Activated T-cell treated with anti-CD3 and anti-CD28 coated beads, Interleukin-2, amount 50 U/mL, for 48 hours (primary cell): ENCODE data around the gene GFER.
"Not testable (repeated sequence)": the region's sequence is repeated elsewhere in the genome, so short reads cannot be mapped to it uniquely, and the experiment has no call there.

Source experiments
- DNase-seq, 2 experiments: peaks; one replicate each; pipeline ENCODE4 v3.0.0-alpha.2; 2020

The GFER gene

GRCh38 chr16:1983544-1984346, at the start of gene GFER:
GFER (plus strand) TSS chr16:1984193; CDS start chr16:1984219, 26 bp downstream.
- peak; percentile 83 to 89 for DNase-seq

- DNase-seq: no peak
These were observed 47.0 kb upstream of the GFER start for GRCh38 chr16:1936945-1937479.

- DNase-seq: no peak
These were observed 45.7 kb upstream of the GFER start for GRCh38 chr16:1938316-1938715.

- no peak for DNase-seq
These were observed 45.1 kb upstream of the GFER start for GRCh38 chr16:1938910-1939309.

- not testable (repeated sequence) for DNase-seq
These were observed 44.2 kb upstream of the GFER start for GRCh38 chr16:1939833-1940232.

GRCh38 chr16:1940273-1941161, 43.5 kb upstream of the GFER start:
- no peak for DNase-seq

- no peak for DNase-seq
These were observed 42.6 kb upstream of the GFER start for GRCh38 chr16:1941162-1942046.

- DNase-seq: peak; percentile 45 to 48
These were observed 41.8 kb upstream of the GFER start for GRCh38 chr16:1942047-1942809.

- DNase-seq: peak; percentile 100
These were observed 40.9 kb upstream of the GFER start, which contains the start of gene MSRB1 for GRCh38 chr16:1942810-1943726. MSRB1 (minus strand) TSS chr16:1943199; CDS start chr16:1943156, 43 bp downstream.

- no peak for DNase-seq
These were observed 39.3 kb upstream of the GFER start for GRCh38 chr16:1944612-1945199.

GRCh38 chr16:1945559-1946391, 38.2 kb upstream of the GFER start:
- DNase-seq: no peak

- no peak for DNase-seq
These were observed 37.3 kb upstream of the GFER start for GRCh38 chr16:1946495-1947368.

GRCh38 chr16:1947369-1947670, 36.7 kb upstream of the GFER start:
- DNase-seq: no peak

GRCh38 chr16:1949507-1949906, 34.5 kb upstream of the GFER start:
- DNase-seq: no peak

GRCh38 chr16:1950047-1950446, 33.9 kb upstream of the GFER start:
- DNase-seq: no peak

- DNase-seq: no peak
These were observed 33.4 kb upstream of the GFER start for GRCh38 chr16:1950559-1950958.

GRCh38 chr16:1953734-1954133, 30.3 kb upstream of the GFER start:
- no peak for DNase-seq

- not testable (repeated sequence) for DNase-seq
These were observed 26.4 kb upstream of the GFER start for GRCh38 chr16:1957434-1958142.
